ENCODE data around the gene SHLD3.

DNA sequence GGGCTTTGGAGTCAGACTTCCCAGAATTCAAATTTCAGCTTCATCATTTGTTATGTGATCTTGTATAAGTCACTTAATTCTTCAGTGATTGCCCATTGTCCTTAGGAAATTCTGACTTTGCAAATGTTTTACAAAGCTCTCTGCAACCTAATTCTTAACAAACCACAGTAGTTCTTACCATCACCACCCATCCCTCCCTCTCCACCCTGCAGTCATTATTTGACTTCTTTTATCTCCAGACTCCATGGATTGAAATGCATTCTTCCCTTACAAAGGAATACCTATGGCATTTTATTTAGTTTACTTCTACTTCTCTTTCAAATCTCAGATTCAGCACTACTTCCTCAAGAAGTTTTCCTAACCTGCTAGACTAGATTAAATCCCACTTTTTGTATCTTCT, 23.1 kb downstream of the SHLD3 start:
- TF ChIP-seq, protein P1, sequence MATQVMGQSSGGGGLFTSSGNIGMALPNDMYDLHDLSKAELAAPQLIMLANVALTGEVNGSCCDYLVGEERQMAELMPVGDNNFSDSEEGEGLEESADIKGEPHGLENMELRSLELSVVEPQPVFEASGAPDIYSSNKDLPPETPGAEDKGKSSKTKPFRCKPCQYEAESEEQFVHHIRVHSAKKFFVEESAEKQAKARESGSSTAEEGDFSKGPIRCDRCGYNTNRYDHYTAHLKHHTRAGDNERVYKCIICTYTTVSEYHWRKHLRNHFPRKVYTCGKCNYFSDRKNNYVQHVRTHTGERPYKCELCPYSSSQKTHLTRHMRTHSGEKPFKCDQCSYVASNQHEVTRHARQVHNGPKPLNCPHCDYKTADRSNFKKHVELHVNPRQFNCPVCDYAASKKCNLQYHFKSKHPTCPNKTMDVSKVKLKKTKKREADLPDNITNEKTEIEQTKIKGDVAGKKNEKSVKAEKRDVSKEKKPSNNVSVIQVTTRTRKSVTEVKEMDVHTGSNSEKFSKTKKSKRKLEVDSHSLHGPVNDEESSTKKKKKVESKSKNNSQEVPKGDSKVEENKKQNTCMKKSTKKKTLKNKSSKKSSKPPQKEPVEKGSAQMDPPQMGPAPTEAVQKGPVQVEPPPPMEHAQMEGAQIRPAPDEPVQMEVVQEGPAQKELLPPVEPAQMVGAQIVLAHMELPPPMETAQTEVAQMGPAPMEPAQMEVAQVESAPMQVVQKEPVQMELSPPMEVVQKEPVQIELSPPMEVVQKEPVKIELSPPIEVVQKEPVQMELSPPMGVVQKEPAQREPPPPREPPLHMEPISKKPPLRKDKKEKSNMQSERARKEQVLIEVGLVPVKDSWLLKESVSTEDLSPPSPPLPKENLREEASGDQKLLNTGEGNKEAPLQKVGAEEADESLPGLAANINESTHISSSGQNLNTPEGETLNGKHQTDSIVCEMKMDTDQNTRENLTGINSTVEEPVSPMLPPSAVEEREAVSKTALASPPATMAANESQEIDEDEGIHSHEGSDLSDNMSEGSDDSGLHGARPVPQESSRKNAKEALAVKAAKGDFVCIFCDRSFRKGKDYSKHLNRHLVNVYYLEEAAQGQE (IDR thresholded peaks at IDR 0.05; ENCODE audit: borderline replicate concordance): no peak
- TF ChIP-seq CTCF (IDR thresholded peaks at IDR 0.05; ENCODE audit: poor library complexity, severe bottlenecking) (no peak), EP300 (conservative IDR thresholded peaks at IDR 0.05; ENCODE audit: poor library complexity, severe bottlenecking) (no peak), TAF1 (IDR thresholded peaks at IDR 0.05; ENCODE audit: low read depth) (no peak), EZH2 (IDR thresholded peaks at IDR 0.05; ENCODE audit: borderline replicate concordance, insufficient read depth, low read length, poor library complexity, severe bottlenecking) (no peak), RAD21 (conservative IDR thresholded peaks at IDR 0.05) (no peak), MXI1 (conservative IDR thresholded peaks at IDR 0.05; ENCODE audit: poor library complexity, severe bottlenecking) (no peak), POLR2AphosphoS5 (IDR thresholded peaks at IDR 0.05) (no peak), SMC3 (conservative IDR thresholded peaks at IDR 0.05; ENCODE audit: poor library complexity) (no peak)

Measured in neural cell (in vitro differentiated cells).